Kidney (tissue), 14 donors: ENCODE results near the gene SEMA6A. TPM values are rescaled to one million over a fixed set of nuclear protein-coding genes. Genes with fewer than 3 reads are reported as not detected.

ENCODE experiments used
- DNase-seq, 5 donors: peaks; one replicate each; pipeline ENCODE4 v3.0.0-alpha.2; 2013 to 2020
- FAIRE-seq: peaks from 2 replicates; lab custom pipeline; 2012; peaks lifted over from hg19 to GRCh38; lab: Jason Lieb, UNC
- H3K27ac ChIP-seq, 2 donors: one replicate each; pipeline ENCODE4 v1.7.0; 2013; ENCODE audit warnings: low read depth in 2 of 2, low read length in 2 of 2, inconsistent platforms in 1 of 2
- H3K27me3 ChIP-seq: one replicate; pipeline ENCODE4 v1.7.1; 2013; ENCODE audit warnings: low read length, inconsistent platforms; ENCODE audit not compliant: control insufficient read depth, insufficient read depth
- H3K36me3 ChIP-seq, 3 donors: one replicate each; pipeline versions ENCODE4 v1.7.0 to v1.7.1; 2013; ENCODE audit warnings: low read length in 3 of 3, control low read depth in 1 of 3, inconsistent platforms in 1 of 3; ENCODE audit not compliant: insufficient read depth in 3 of 3, control insufficient read depth in 2 of 3
- H3K4me1 ChIP-seq, 3 donors: one replicate each; pipeline versions ENCODE4 v1.7.0 to v1.7.1; 2013; ENCODE audit warnings: low read length in 3 of 3, inconsistent platforms in 1 of 3, low read depth in 1 of 3; ENCODE audit not compliant: control insufficient read depth in 2 of 3, insufficient read depth in 2 of 3
- H3K4me3 ChIP-seq, 3 donors: one replicate each; pipeline versions ENCODE4 v1.7.0 to v1.8.1; 2013; ENCODE audit warnings: low read length in 3 of 3, control low read depth in 1 of 3, inconsistent platforms in 1 of 3
- H3K9ac ChIP-seq, 3 donors: one replicate each; pipeline versions ENCODE4 v1.7.0 to v1.7.1; 2013; ENCODE audit warnings: low read length in 3 of 3, control low read depth in 1 of 3, inconsistent platforms in 1 of 3
- H3K9me3 ChIP-seq, 3 donors: one replicate each; pipeline versions ENCODE4 v1.7.0 to v1.7.1; 2013; ENCODE audit warnings: low read length in 3 of 3, control low read depth in 1 of 3, inconsistent platforms in 1 of 3; ENCODE audit not compliant: control insufficient read depth in 2 of 3, insufficient read depth in 1 of 3
- intact Hi-C: fragments of 100-400 bp; cut with DNase I; formaldehyde crosslinking; loops from one replicate; pipeline ENCODE4 v1.11.1; 2022
- polyA plus RNA-seq: library from polyadenylated mRNA; stranded (reverse); fragments of 350-450 nt; fragmentation: Illumina TruSeq; extraction: RNeasy Lipid Tissue Mini Kit (QIAGEN cat#74804); gene quantifications from one replicate; pipeline ENCODE4 v1.2.3, GENCODE V29; 2014; ENCODE audit warnings: low read depth, low replicate concordance; ENCODE audit not compliant: insufficient read depth
- total RNA-seq: library from RNA; stranded (reverse); fragmentation: NEBNext Ultra II Directional; extraction: Animal tissue kit (Norgen Biotek cat#: 25700); gene quantifications from one replicate; pipeline ENCODE4 v1.2.1, GENCODE V29; 2021
- TF ChIP-seq, protein P1 (sequence below): IDR thresholded peaks from 3 replicates; pipeline ENCODE4 v1.5.1; 2012; ENCODE audit warnings: mild to moderate bottlenecking, moderate library complexity, borderline replicate concordance; ENCODE audit not compliant: insufficient read depth; ENCODE audit errors: extremely low read depth
- donor health status: control.
- donor health status: control.
- donor health status: control.
- donor health status: control.
- donor health status: control.
- donor health status: DM: yes; HTN: yes; CAD: no.
- donor health status: Normal renal cell carcinoma (clear cell type).

Gene SEMA6A
- total and polyA plus RNA-seq, 2 donors from 2014 or later = 4.0 to 51.6 TPM

DNA sequence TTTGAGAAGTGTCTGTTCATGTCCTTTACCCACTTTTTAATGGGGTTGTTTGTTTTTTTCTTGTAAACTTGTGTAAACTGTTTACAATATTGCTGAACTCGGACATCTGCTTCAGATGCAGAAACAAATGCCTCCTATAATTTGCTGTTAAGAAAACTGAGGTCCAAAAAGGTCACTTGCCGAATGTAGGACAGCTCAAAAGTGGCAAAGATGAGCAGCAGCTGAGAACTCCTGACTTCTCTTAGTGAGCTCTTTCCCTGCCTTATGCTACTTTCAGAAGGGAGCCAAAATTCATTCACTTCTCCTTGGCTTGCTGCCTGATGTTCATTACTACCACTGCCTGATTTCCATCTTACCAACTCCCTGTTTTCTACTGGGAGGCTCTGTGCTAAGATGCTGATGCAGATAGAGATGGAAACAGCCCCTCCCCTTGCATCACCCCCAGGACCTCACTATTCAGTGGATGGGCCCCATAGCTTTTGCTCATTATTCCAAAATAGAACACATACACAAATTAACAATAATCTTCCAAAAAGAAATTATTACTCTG lies 60.1 kb downstream of the SEMA6A start:
- DNase-seq (no peak), FAIRE-seq (no peak)
- no peaks in the 10 kb centered on the region for H3K9me3 ChIP-seq
- no peaks in the 10 kb centered on the region for H3K36me3 ChIP-seq
- H3K9ac ChIP-seq = no peak overlapping the region
- intact Hi-C loops = no loop called here
- H3K4me3 ChIP-seq = no peak overlapping the region
- H3K4me1 ChIP-seq = peaks cover 0 to 15% (median 5%) of the 10 kb centered on the region in 3 donors
- no peak overlapping the region for H3K27ac ChIP-seq
- TF ChIP-seq, protein P1, sequence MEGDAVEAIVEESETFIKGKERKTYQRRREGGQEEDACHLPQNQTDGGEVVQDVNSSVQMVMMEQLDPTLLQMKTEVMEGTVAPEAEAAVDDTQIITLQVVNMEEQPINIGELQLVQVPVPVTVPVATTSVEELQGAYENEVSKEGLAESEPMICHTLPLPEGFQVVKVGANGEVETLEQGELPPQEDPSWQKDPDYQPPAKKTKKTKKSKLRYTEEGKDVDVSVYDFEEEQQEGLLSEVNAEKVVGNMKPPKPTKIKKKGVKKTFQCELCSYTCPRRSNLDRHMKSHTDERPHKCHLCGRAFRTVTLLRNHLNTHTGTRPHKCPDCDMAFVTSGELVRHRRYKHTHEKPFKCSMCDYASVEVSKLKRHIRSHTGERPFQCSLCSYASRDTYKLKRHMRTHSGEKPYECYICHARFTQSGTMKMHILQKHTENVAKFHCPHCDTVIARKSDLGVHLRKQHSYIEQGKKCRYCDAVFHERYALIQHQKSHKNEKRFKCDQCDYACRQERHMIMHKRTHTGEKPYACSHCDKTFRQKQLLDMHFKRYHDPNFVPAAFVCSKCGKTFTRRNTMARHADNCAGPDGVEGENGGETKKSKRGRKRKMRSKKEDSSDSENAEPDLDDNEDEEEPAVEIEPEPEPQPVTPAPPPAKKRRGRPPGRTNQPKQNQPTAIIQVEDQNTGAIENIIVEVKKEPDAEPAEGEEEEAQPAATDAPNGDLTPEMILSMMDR = no peak
- H3K27me3 ChIP-seq = no peaks in the 10 kb centered on the region

DNA sequence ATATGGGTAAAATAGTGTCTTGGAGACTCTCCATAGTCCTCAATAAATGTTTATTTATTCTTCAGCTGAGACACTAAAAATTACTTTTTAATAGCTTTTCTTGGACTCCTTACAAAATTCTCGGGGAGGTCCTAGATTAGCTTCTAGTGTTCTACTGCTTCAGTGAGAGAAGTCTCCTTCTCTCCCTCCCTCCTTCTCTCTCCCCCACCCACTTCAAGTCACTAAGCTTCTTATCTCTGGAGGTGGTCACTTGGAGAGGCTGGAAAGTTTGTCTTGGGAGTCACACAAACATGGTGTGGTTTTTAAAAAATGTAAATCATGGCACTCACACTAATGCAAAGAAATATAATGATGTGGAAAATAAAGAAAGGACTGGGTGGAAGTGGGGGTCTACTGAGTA lies 64.1 kb downstream of the SEMA6A start:
- H3K4me1 ChIP-seq = peaks cover 0 to 9% (median 0%) of the 10 kb centered on the region in 3 donors
- no peak overlapping the region for H3K9ac ChIP-seq
- no peak overlapping the region for H3K4me3 ChIP-seq
- H3K27ac ChIP-seq = no peak overlapping the region
- peak in 1 of 5 donors; percentile 35 for DNase-seq
- intact Hi-C loops = no loop called here
- H3K27me3 ChIP-seq = no peaks in the 10 kb centered on the region
- FAIRE-seq = no peak
- TF ChIP-seq, protein P1 = no peak
- H3K36me3 ChIP-seq = no peaks in the 10 kb centered on the region
- no peaks in the 10 kb centered on the region for H3K9me3 ChIP-seq

DNA sequence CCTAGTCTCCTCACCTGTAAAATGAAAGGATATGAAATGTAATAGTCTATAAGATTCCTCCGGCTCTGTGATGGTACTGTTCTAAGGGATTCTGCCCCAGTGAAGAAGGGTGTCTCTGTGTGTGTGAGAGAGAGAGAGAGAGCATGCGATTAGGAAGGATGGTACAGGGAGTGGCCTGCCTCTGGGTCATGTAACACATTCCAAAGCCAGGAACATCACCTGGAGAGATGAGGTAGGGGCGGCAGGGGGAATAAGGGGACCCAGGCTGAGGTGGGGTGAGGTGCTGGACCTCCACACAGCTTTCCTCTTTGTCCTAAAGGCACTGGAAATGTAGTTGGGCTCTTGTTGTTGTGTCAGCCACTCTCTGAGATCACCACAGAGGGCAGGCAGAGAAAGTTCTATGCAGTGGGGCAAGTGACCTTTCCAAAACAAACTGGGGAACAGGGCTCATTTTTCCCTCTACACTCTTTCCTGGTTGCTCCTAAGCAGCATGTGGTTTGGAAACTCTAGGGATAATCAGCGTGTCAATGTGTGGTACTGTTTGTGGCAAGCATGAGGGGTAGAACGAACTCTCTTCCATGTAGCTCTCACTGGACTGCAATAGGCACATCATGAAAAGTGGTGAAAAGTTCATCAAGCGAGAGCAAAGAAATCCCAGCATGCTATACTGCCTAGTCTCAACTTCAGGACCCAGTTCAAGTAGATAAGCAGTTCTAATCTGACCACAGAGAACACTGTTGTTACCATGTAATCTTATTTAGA lies 65.0 kb downstream of the SEMA6A start:
- intact Hi-C loops = no loop called here
- H3K9ac ChIP-seq = no peak overlapping the region
- TF ChIP-seq, protein P1 = no peak
- H3K27ac ChIP-seq = no peak overlapping the region
- no peak overlapping the region for H3K4me3 ChIP-seq
- H3K4me1 ChIP-seq = peaks cover 0 to 4% (median 0%) of the 10 kb centered on the region in 3 donors
- no peaks in the 10 kb centered on the region for H3K36me3 ChIP-seq
- no peaks in the 10 kb centered on the region for H3K27me3 ChIP-seq
- DNase-seq (no peak), FAIRE-seq (no peak)
- H3K9me3 ChIP-seq = no peaks in the 10 kb centered on the region
